Thyroid gland (tissue), 4 donors: Measurements from ENCODE around the gene C1QTNF9B.

Experiments used
- POLR2A ChIP-seq, 2 donors: fragments of 450-650 bp; IDR thresholded peaks; one replicate each; pipeline ENCODE4 v1.6.1; 2017; ENCODE audit warnings: antibody characterized with exemption in 2 of 2, mild to moderate bottlenecking in 2 of 2, moderate library complexity in 1 of 2
- TF ChIP-seq, protein P1 (sequence below), 6 experiments: fragments of 200-600 bp in 3 of 6; fragments of 450-650 bp in 3 of 6; sonication (generic) in 3 of 6; IDR thresholded peaks; one replicate each; pipeline ENCODE4 v1.5.1; 2016 to 2019; ENCODE audit warnings: antibody characterized with exemption in 6 of 6, mild to moderate bottlenecking in 2 of 6, inconsistent platforms in 1 of 6, moderate library complexity in 1 of 6

DNA sequence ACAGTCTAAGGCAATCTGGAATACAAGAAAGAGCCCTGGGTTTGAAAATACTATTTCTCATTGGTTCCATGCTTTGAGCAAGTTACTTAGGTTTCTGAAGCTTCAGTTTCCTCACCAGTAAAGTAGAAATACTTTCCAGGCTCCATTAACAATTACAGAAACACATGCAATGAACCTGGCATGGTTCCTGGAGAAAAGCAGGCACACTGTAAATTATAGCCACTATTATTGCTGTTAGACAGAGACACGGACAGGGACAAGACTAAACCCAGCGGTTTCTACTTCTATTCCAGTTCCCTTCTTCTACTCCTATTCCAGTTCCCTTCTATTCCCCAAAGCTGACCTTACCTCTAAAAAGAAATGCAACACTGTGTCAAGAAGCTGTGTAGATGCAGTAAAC, 49.3 kb downstream of the C1QTNF9B start:
- TF ChIP-seq, protein P1, sequence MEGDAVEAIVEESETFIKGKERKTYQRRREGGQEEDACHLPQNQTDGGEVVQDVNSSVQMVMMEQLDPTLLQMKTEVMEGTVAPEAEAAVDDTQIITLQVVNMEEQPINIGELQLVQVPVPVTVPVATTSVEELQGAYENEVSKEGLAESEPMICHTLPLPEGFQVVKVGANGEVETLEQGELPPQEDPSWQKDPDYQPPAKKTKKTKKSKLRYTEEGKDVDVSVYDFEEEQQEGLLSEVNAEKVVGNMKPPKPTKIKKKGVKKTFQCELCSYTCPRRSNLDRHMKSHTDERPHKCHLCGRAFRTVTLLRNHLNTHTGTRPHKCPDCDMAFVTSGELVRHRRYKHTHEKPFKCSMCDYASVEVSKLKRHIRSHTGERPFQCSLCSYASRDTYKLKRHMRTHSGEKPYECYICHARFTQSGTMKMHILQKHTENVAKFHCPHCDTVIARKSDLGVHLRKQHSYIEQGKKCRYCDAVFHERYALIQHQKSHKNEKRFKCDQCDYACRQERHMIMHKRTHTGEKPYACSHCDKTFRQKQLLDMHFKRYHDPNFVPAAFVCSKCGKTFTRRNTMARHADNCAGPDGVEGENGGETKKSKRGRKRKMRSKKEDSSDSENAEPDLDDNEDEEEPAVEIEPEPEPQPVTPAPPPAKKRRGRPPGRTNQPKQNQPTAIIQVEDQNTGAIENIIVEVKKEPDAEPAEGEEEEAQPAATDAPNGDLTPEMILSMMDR (IDR thresholded peaks at IDR 0.05) = no peak
- TF ChIP-seq POLR2A (IDR thresholded peaks at IDR 0.05) = no peak
